K562 (cell line): Measurements from ENCODE around the gene PTPRR. TPM values are rescaled to one million over a fixed set of nuclear protein-coding genes. Genes with fewer than 3 reads are reported as not detected.

ENCODE experiments used
- ARID3A ChIP-seq: IDR thresholded peaks from 2 replicates; pipeline ENCODE4 v1.6.1; 2012; ENCODE audit warnings: low read depth, low read length, improper control_type of control experiment, borderline replicate concordance
- ATF7 ChIP-seq: fragments of 450-650 bp; IDR thresholded peaks from 2 replicates; pipeline ENCODE4 v1.7.1; 2014; ENCODE audit warnings: mild to moderate bottlenecking, moderate library complexity
- BMI1 ChIP-seq: fragments of 150-350 bp; IDR thresholded peaks from 2 replicates; pipeline ENCODE4 v1.6.1; 2014; ENCODE audit warnings: low read length
- CBFA2T3 ChIP-seq: fragments of 450-650 bp; IDR thresholded peaks from 2 replicates; pipeline ENCODE4 v1.6.1; 2017
- CCNT2 ChIP-seq: IDR thresholded peaks from 2 replicates; pipeline ENCODE4 v1.6.1; 2011; ENCODE audit warnings: borderline replicate concordance, low read depth, mild to moderate bottlenecking, moderate library complexity, mixed read lengths, low read length; ENCODE audit not compliant: insufficient read length; ENCODE audit errors: extremely low read depth
- CHD4 ChIP-seq: fragments of 200-600 bp; sonication (generic); IDR thresholded peaks from 3 replicates; pipeline ENCODE4 v1.6.1; 2012; ENCODE audit warnings: low read depth, mild to moderate bottlenecking, mixed read lengths, low read length, inconsistent platforms; ENCODE audit not compliant: insufficient read depth, insufficient replicate concordance, poor library complexity, severe bottlenecking
- EP400 ChIP-seq: fragments of 450-650 bp; IDR thresholded peaks from 2 replicates; pipeline ENCODE4 v1.6.1; 2017; ENCODE audit warnings: antibody characterized with exemption, mild to moderate bottlenecking, moderate library complexity
- KDM1A ChIP-seq, 2 experiments: fragments of 450-650 bp; IDR thresholded peaks; 2 replicates each; pipeline ENCODE4 v1.6.1; 2016; ENCODE audit warnings: mild to moderate bottlenecking in 2 of 2
- KLF1 ChIP-seq: fragments of 450-650 bp; IDR thresholded peaks from 2 replicates; pipeline ENCODE4 v1.6.1; 2016; ENCODE audit warnings: missing genetic modification characterization, missing compliant biosample characterization
- MED1 ChIP-seq: sonication (generic); formaldehyde crosslinking; IDR thresholded peaks from 2 replicates; pipeline ENCODE4 v1.8.1; 2023; ENCODE audit warnings: missing genetic modification reagents, borderline replicate concordance
- MITF ChIP-seq: IDR thresholded peaks from 2 replicates; pipeline ENCODE4 v1.6.1; 2014; ENCODE audit warnings: antibody characterized with exemption
- MNT ChIP-seq, 2 experiments: fragments of 450-650 bp; conservative IDR thresholded peaks; 2 replicates each; pipeline ENCODE4 v1.6.1; 2017; ENCODE audit warnings: mild to moderate bottlenecking in 2 of 2, moderate library complexity in 2 of 2
- TEAD1 ChIP-seq, 2 experiments: fragments of 450-650 bp in 1 of 2; sonication (generic) in 1 of 2; formaldehyde crosslinking; IDR thresholded peaks; 2 replicates each; pipeline versions ENCODE4 v1.4.0 to v1.8.0; 2020 to 2022; ENCODE audit warnings: mild to moderate bottlenecking in 2 of 2, missing genetic modification reagents in 1 of 2
- TEAD4 ChIP-seq, 2 experiments: sonication (generic) in 1 of 2; formaldehyde crosslinking in 1 of 2; IDR thresholded peaks; 2 replicates each; pipeline versions ENCODE4 v1.6.1 to v1.8.0; 2012 to 2022; ENCODE audit warnings: borderline replicate concordance in 1 of 2, inconsistent platforms in 1 of 2, low read length in 1 of 2, mild to moderate bottlenecking in 1 of 2, missing genetic modification reagents in 1 of 2
- ZNF124 ChIP-seq: sonication (generic); formaldehyde crosslinking; IDR thresholded peaks from 2 replicates; pipeline ENCODE4 v1.8.1; 2022; ENCODE audit warnings: missing genetic modification reagents
- ZNF146 ChIP-seq: IDR thresholded peaks from one replicate; pipeline ENCODE4 v1.6.1; 2018; ENCODE audit warnings: missing compliant biosample characterization; ENCODE audit not compliant: unreplicated experiment
- ZNF274 ChIP-seq: IDR thresholded peaks from 2 replicates; pipeline ENCODE4 v1.6.1; 2011; ENCODE audit warnings: low read depth, mild to moderate bottlenecking, low read length, moderate library complexity, borderline replicate concordance
- ZNF3 ChIP-seq: fragments of 250-450 bp; sonication (Bioruptor Pico); IDR thresholded peaks from 2 replicates; pipeline ENCODE4 v1.5.0; 2021; ENCODE audit warnings: mild to moderate bottlenecking, moderate library complexity
- ZNF311 ChIP-seq: fragments of 250-450 bp; sonication (Bioruptor Pico); IDR thresholded peaks from 2 replicates; pipeline ENCODE4 v1.4.0; 2020; ENCODE audit warnings: mild to moderate bottlenecking, moderate library complexity
- ZNF592 ChIP-seq: fragments of 450-650 bp; IDR thresholded peaks from 2 replicates; pipeline ENCODE4 v1.6.1; 2017; ENCODE audit warnings: antibody characterized with exemption, mild to moderate bottlenecking
- polyA plus RNA-seq, 8 experiments: library from polyadenylated mRNA; depleted of rRNA in 4 of 8; stranded (reverse) in 5 of 8; unstranded in 3 of 8; fragments of >200 nt; fragmentation: Nextera tagmentation in 2 of 8; fragmentation: Illumina TruSeq in 1 of 8; extraction: Ambion mirVana in 2 of 8; extraction: Trizol in 1 of 8; gene quantifications; 2 replicates each; pipeline versions ENCODE4 v1.2.1 to v1.2.3, GENCODE V29; 2011 to 2014; ENCODE audit warnings: inconsistent platforms in 1 of 8, missing spikeins in 1 of 8
- total RNA-seq, 7 experiments: library from RNA; depleted of rRNA in 6 of 7; stranded (reverse); fragments of >200 nt in 6 of 7; fragmentation: Illumina TruSeq in 2 of 7; extraction: Trizol in 2 of 7; gene quantifications; 2 replicates each; pipeline versions ENCODE4 v1.2.1 to v1.2.3, GENCODE V29; 2011 to 2021; ENCODE audit warnings: low replicate concordance in 1 of 7

PTPRR gene
- total and polyA plus RNA-seq, 9 of the 15 experiments (the other 6 are each of a cell fraction or from before 2014, with no cell fraction given) = 6.6 to 41.7 (median 12.3) TPM

- TF ChIP-seq TEAD1 (CRISPR knock-in tag; IDR thresholded peaks at IDR 0.05) = no peak
- TF ChIP-seq MITF = no peak
- no peak for TF ChIP-seq ZNF124 (CRISPR knock-in tag)
- TF ChIP-seq KLF1 (tag) = no peak
- TF ChIP-seq ZNF592 = 0 out of 2 replicates have a peak, but pooled peaks have one; percentile 25
- no peak for TF ChIP-seq CHD4
- no peak for TF ChIP-seq MED1 (CRISPR knock-in tag)
- 0 out of 4 replicates have a peak, but pooled peaks of 1 of the 2 experiments have one; percentile 15 for TF ChIP-seq KDM1A (IDR thresholded peaks at IDR 0.05)
- peak; percentile 33; the same call in 1 of the 2 replicates for TF ChIP-seq TEAD4 (IDR thresholded peaks at IDR 0.05; ENCODE audit: low read length)
- TF ChIP-seq TEAD4 (CRISPR knock-in tag; IDR thresholded peaks at IDR 0.05; ENCODE audit: borderline replicate concordance) = no peak
- TF ChIP-seq CCNT2 = peak; percentile 53
- no peak for TF ChIP-seq ZNF3 (CRISPR knock-in tag)
- no peak for TF ChIP-seq ZNF311 (CRISPR knock-in tag)
- no peak for TF ChIP-seq BMI1
- no peak; the same call in 1 of the 2 replicates for TF ChIP-seq ATF7
- peak; percentile 90; the same call in 1 of the 2 replicates for TF ChIP-seq ARID3A
- TF ChIP-seq ZNF146 = no peak
- TF ChIP-seq ZNF274 = no peak
- TF ChIP-seq EP400 = peak; percentile 40; the same call in 1 of the 2 replicates
- TF ChIP-seq MNT (conservative IDR thresholded peaks at IDR 0.05) = peak in 1 of 2 experiments; percentile 44; a peak in 1 of 4 replicates
- 0 out of 2 replicates have a peak, but pooled peaks have one; percentile 15 for TF ChIP-seq CBFA2T3
Observed at GRCh38 chr12:70756118-70756517, 164.4 kb downstream of the PTPRR start (continued).
